ENCODE results near the gene CYTL1. TPM values are rescaled to one million over a fixed set of nuclear protein-coding genes. Genes with fewer than 3 reads are reported as not detected.
"Not testable (repeated sequence)": the region's sequence is repeated elsewhere in the genome, so short reads cannot be mapped to it uniquely, and the experiment has no call there.

The CYTL1 gene
- total RNA-seq, 1 experiment from 2014 or later = not detected

DNA sequence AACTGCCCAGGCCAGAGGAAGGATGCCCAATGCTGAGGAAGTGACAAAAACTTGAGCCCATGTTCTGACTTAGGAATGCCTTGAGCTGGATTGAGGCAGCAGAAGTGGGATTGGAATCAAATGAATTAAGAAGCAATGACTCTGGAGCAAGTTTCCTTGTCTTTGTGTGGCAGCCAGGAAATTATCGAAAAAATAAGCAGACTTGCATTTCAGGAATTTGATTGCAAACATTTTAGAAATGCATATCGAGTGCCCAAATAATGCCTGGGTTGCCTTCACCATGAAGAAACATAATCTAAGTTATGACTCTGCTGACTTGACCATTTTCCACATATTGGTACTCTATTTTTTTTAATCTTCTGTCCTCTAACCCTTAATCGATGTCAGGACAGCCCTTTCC lies 9.5 kb downstream of the CYTL1 start:
- Histone ChIP-seq H3F3A (ENCODE audit: low read length, unreplicated experiment) (no peaks in the 10 kb centered on the region), H3K36me3 (ENCODE audit: low read depth, low read length) (no peaks in the 10 kb centered on the region), H3K27ac (ENCODE audit: low read length) (no peak overlapping the region), H3K4me1 (ENCODE audit: insufficient read depth, low read length) (no peaks in the 10 kb centered on the region), H3K9me2 (replicated peaks; ENCODE audit: low read length) (no peaks in the 10 kb centered on the region), H3K9me3 (ENCODE audit: low read length) (no peaks in the 10 kb centered on the region), H4K20me1 (ENCODE audit: low read length) (no peaks in the 10 kb centered on the region), H3K79me2 (ENCODE audit: low read length) (no peaks in the 10 kb centered on the region), H3K4me3 (ENCODE audit: low read length) (no peak overlapping the region), H2AFZ (ENCODE audit: low read length) (no peak overlapping the region), H3K4me2 (ENCODE audit: low read length) (no peak overlapping the region), H3K27me3 (ENCODE audit: low read length) (peaks cover 69% of the 10 kb centered on the region), H3K9ac (ENCODE audit: low read length) (no peak overlapping the region)
- intact Hi-C loops (cut with micrococcal nuclease) = no loop called here
- BruUV-seq (replicated peaks) = no TSS peak
- ATAC-seq = no peak
- no peak for DNase-seq
- no peak for TF ChIP-seq EZH2 (IDR thresholded peaks at IDR 0.05; ENCODE audit: low read length, unreplicated experiment)
- TF ChIP-seq EZH2phosphoT487 (IDR thresholded peaks at IDR 0.05; ENCODE audit: borderline replicate concordance, low read length) = no peak
- TF ChIP-seq, protein P1, sequence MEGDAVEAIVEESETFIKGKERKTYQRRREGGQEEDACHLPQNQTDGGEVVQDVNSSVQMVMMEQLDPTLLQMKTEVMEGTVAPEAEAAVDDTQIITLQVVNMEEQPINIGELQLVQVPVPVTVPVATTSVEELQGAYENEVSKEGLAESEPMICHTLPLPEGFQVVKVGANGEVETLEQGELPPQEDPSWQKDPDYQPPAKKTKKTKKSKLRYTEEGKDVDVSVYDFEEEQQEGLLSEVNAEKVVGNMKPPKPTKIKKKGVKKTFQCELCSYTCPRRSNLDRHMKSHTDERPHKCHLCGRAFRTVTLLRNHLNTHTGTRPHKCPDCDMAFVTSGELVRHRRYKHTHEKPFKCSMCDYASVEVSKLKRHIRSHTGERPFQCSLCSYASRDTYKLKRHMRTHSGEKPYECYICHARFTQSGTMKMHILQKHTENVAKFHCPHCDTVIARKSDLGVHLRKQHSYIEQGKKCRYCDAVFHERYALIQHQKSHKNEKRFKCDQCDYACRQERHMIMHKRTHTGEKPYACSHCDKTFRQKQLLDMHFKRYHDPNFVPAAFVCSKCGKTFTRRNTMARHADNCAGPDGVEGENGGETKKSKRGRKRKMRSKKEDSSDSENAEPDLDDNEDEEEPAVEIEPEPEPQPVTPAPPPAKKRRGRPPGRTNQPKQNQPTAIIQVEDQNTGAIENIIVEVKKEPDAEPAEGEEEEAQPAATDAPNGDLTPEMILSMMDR (conservative IDR thresholded peaks at IDR 0.05; ENCODE audit: low read depth, low read length) = no peak
- POLR2A ChIA-PET (ENCODE audit: unreplicated experiment) = no interaction called here
- CTCF ChIA-PET = no interaction called here

DNA sequence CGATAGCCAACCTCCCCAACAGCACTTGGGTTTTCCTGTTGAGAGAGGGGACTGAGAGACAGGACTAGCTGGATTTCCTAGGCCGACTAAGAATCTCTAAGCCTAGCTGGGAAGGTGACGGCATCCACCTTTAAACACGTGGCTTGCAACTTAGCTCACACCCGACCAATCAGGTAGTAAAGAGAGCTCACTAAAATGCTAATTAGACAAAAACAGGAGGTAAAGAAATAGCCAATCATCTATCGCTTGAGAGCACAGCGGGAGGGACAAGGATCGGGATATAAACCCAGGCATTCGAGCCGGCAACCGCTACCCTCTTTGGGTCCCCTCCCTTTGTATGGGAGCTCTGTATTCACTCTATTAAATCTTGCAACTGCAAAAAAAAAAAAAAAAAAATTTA lies 12.3 kb downstream of the CYTL1 start:
- BruUV-seq (replicated peaks); H3F3A ChIP-seq (ENCODE audit: low read length, unreplicated experiment); H3K9ac ChIP-seq (ENCODE audit: low read length); intact Hi-C loops (cut with micrococcal nuclease); H2AFZ ChIP-seq (ENCODE audit: low read length); H3K9me3 ChIP-seq (ENCODE audit: low read length); H3K36me3 ChIP-seq (ENCODE audit: low read depth, low read length); H3K9me2 ChIP-seq (replicated peaks; ENCODE audit: low read length); DNase-seq; ATAC-seq; H3K79me2 ChIP-seq (ENCODE audit: low read length); H3K27ac ChIP-seq (ENCODE audit: low read length); H3K4me3 ChIP-seq (ENCODE audit: low read length); H3K4me1 ChIP-seq (ENCODE audit: insufficient read depth, low read length); POLR2A ChIA-PET (ENCODE audit: unreplicated experiment); H3K4me2 ChIP-seq (ENCODE audit: low read length); CTCF ChIA-PET; H4K20me1 ChIP-seq (ENCODE audit: low read length): not testable (repeated sequence)
- H3K27me3 ChIP-seq (ENCODE audit: low read length) = peaks cover 63% of the 10 kb centered on the region

DNA sequence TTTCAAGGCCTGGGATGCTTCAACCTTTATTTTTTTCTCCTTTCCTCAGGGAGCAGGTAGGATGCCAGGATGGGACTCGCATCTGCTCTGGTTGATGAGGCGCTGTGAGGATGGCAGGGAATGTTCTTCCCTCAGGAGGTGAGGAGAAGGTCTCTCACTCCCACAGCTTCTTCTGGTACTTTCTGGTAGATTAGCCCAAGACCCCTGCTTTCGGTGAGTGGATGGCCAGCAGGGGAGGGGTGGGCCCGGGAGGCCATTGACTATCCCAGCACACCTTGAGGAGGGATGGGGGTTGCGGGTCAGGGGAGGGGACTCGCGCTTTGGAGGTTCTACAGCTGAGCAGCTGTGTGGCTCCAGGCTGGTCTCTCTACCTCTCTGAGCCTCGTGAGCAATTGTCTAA lies 14.8 kb downstream of the CYTL1 start:
- no peak overlapping the region for H3K4me3 ChIP-seq (ENCODE audit: low read length)
- no peak overlapping the region for H3K9ac ChIP-seq (ENCODE audit: low read length)
- BruUV-seq (replicated peaks) = no TSS peak
- no peak for ATAC-seq
- no peak overlapping the region for H2AFZ ChIP-seq (ENCODE audit: low read length)
- no peaks in the 10 kb centered on the region for H3F3A ChIP-seq (ENCODE audit: low read length, unreplicated experiment)
- H3K9me2 ChIP-seq (replicated peaks; ENCODE audit: low read length) = no peaks in the 10 kb centered on the region
- no peaks in the 10 kb centered on the region for H3K9me3 ChIP-seq (ENCODE audit: low read length)
- no peak overlapping the region for H3K27ac ChIP-seq (ENCODE audit: low read length)
- POLR2A ChIA-PET (ENCODE audit: unreplicated experiment) = no interaction called here
- no peaks in the 10 kb centered on the region for H3K4me1 ChIP-seq (ENCODE audit: insufficient read depth, low read length)
- CTCF ChIA-PET = no interaction called here
- DNase-seq = no peak
- H3K36me3 ChIP-seq (ENCODE audit: low read depth, low read length) = no peaks in the 10 kb centered on the region
- intact Hi-C loops (cut with micrococcal nuclease) = no loop called here
- H3K79me2 ChIP-seq (ENCODE audit: low read length) = no peaks in the 10 kb centered on the region
- no peak for TF ChIP-seq EZH2 (IDR thresholded peaks at IDR 0.05; ENCODE audit: low read length, unreplicated experiment)
- TF ChIP-seq EZH2phosphoT487 (IDR thresholded peaks at IDR 0.05; ENCODE audit: borderline replicate concordance, low read length) = no peak
- TF ChIP-seq, protein P1 (conservative IDR thresholded peaks at IDR 0.05; ENCODE audit: low read depth, low read length) = no peak
- H3K27me3 ChIP-seq (ENCODE audit: low read length) = peaks cover 45% of the 10 kb centered on the region
- H4K20me1 ChIP-seq (ENCODE audit: low read length) = no peaks in the 10 kb centered on the region
- no peak overlapping the region for H3K4me2 ChIP-seq (ENCODE audit: low read length)

All from PC-3 (cell line).